H9 (cell line): Measurements from ENCODE around the gene MACC1. TPM values are rescaled to one million over a fixed set of nuclear protein-coding genes. Genes with fewer than 3 reads are reported as not detected.

ENCODE experiments used
- DNase-seq: peaks from one replicate; pipeline ENCODE4 v3.0.0-alpha.2; 2017
- H2AFZ ChIP-seq: one replicate; pipeline ENCODE4 v1.6.1; 2013; ENCODE audit warnings: mild to moderate bottlenecking, low read length, control low read depth, moderate library complexity
- H2AK5ac ChIP-seq: 2 replicates; pipeline ENCODE4 v1.6.1; 2013; ENCODE audit warnings: low read length, control low read depth, mixed read lengths; ENCODE audit not compliant: insufficient read length
- H2BK120ac ChIP-seq: one replicate; pipeline ENCODE4 v1.6.1; 2013; ENCODE audit warnings: low read depth, mild to moderate bottlenecking, low read length, control low read depth, inconsistent platforms; ENCODE audit not compliant: poor library complexity, severe bottlenecking
- H2BK12ac ChIP-seq: 2 replicates; pipeline ENCODE4 v1.6.1; 2013; ENCODE audit warnings: low read length, control low read depth, mixed read lengths, low read depth; ENCODE audit not compliant: insufficient read length
- H2BK15ac ChIP-seq: 2 replicates; pipeline ENCODE4 v1.6.1; 2013; ENCODE audit warnings: low read depth, low read length, control low read depth
- H2BK20ac ChIP-seq: one replicate; pipeline ENCODE4 v1.6.1; 2013; ENCODE audit warnings: low read depth, mild to moderate bottlenecking, low read length, control low read depth, inconsistent platforms; ENCODE audit not compliant: poor library complexity, severe bottlenecking
- H2BK5ac ChIP-seq: 2 replicates; pipeline ENCODE4 v1.6.1; 2013; ENCODE audit warnings: low read length, control low read depth, mixed read lengths; ENCODE audit not compliant: insufficient read length
- H3K14ac ChIP-seq: 2 replicates; pipeline ENCODE4 v1.6.1; 2013; ENCODE audit warnings: low read length, control low read depth; ENCODE audit not compliant: insufficient read depth
- H3K18ac ChIP-seq: 2 replicates; pipeline ENCODE4 v1.6.1; 2013; ENCODE audit warnings: low read depth, mild to moderate bottlenecking, mixed read lengths, low read length, control low read depth; ENCODE audit not compliant: insufficient read length
- H3K23ac ChIP-seq: 2 replicates; pipeline ENCODE4 v1.6.1; 2013; ENCODE audit warnings: low read length, control low read depth, mixed read lengths, low read depth; ENCODE audit not compliant: insufficient read length
- H3K23me2 ChIP-seq: 2 replicates; pipeline ENCODE4 v1.6.1; 2013; ENCODE audit warnings: low read depth, mild to moderate bottlenecking, mixed read lengths, low read length, control low read depth; ENCODE audit not compliant: insufficient read length, poor library complexity, severe bottlenecking
- H3K27ac ChIP-seq: 2 replicates; pipeline ENCODE4 v1.5.1; 2013; ENCODE audit warnings: low read length, control low read depth, mixed read lengths, low read depth; ENCODE audit not compliant: insufficient read length
- H3K27me3 ChIP-seq: 2 replicates; pipeline ENCODE4 v1.6.1; 2013; ENCODE audit warnings: low read length, control low read depth, inconsistent platforms; ENCODE audit not compliant: insufficient read depth
- H3K4ac ChIP-seq: 2 replicates; pipeline ENCODE4 v1.6.1; 2013; ENCODE audit warnings: low read depth, mild to moderate bottlenecking, control low read depth, inconsistent platforms, low read length, moderate library complexity
- H3K4me1 ChIP-seq: 2 replicates; pipeline ENCODE4 v1.6.1; 2013; ENCODE audit warnings: low read length, control low read depth, inconsistent platforms; ENCODE audit not compliant: insufficient read depth
- H3K4me2 ChIP-seq: 2 replicates; pipeline ENCODE4 v1.6.1; 2013; ENCODE audit warnings: low read length, control low read depth, mixed read lengths; ENCODE audit not compliant: insufficient read length, insufficient read depth
- H3K56ac ChIP-seq: 2 replicates; pipeline ENCODE4 v1.6.1; 2013; ENCODE audit warnings: low read depth, mild to moderate bottlenecking, mixed read lengths, low read length, control low read depth; ENCODE audit not compliant: insufficient read length
- H3K79me1 ChIP-seq: 2 replicates; pipeline ENCODE4 v1.6.1; 2013; ENCODE audit warnings: low read depth, mild to moderate bottlenecking, moderate library complexity, low read length, control low read depth, inconsistent platforms; ENCODE audit not compliant: insufficient read depth, poor library complexity, severe bottlenecking
- H3K79me2 ChIP-seq: 2 replicates; pipeline ENCODE4 v1.6.1; 2013; ENCODE audit warnings: low read length, control low read depth, inconsistent platforms; ENCODE audit not compliant: insufficient read depth
- H3K9ac ChIP-seq: 2 replicates; pipeline ENCODE4 v1.6.1; 2013; ENCODE audit warnings: low read length, control low read depth, mixed read lengths; ENCODE audit not compliant: insufficient read length; ENCODE audit errors: extremely low read depth
- H3K9me3 ChIP-seq: one replicate; pipeline ENCODE4 v1.6.1; 2013; ENCODE audit warnings: low read depth, low read length, inconsistent platforms; ENCODE audit not compliant: control insufficient read depth
- H3T11ph ChIP-seq: one replicate; pipeline ENCODE4 v1.6.1; 2013; ENCODE audit warnings: mild to moderate bottlenecking, low read length, control low read depth, inconsistent platforms
- H4K20me1 ChIP-seq: one replicate; pipeline ENCODE4 v1.6.1; 2013; ENCODE audit not compliant: control insufficient read depth, insufficient read length, insufficient read depth
- H4K5ac ChIP-seq: 2 replicates; pipeline ENCODE4 v1.6.1; 2013; ENCODE audit warnings: low read depth, mild to moderate bottlenecking, mixed read lengths, low read length, control low read depth; ENCODE audit not compliant: insufficient read length
- H4K8ac ChIP-seq: replicated peaks from 2 replicates; pipeline ENCODE4 v1.6.1; 2013; ENCODE audit warnings: low read length, control low read depth, mixed read lengths, low read depth; ENCODE audit not compliant: insufficient read length
- H4K91ac ChIP-seq: 2 replicates; pipeline ENCODE4 v1.6.1; 2013; ENCODE audit warnings: low read depth, mild to moderate bottlenecking, moderate library complexity, mixed read lengths, low read length, control low read depth; ENCODE audit not compliant: insufficient read length
- H3K27ac Mint-ChIP-seq, 3 experiments: 2 replicates in 2 of 3; 3 replicates in 1 of 3; pipeline ENCODE4 v1.8.0; 2020 to 2021; ENCODE audit warnings: mixed read lengths in 3 of 3, mild to moderate bottlenecking in 1 of 3, moderate library complexity in 1 of 3
- H3K27me3 Mint-ChIP-seq: 2 replicates; pipeline ENCODE4 v1.8.0; 2021; ENCODE audit warnings: low read depth, mild to moderate bottlenecking, moderate library complexity, mixed read lengths
- H3K36me3 Mint-ChIP-seq, 3 experiments: 2 replicates in 2 of 3; 3 replicates in 1 of 3; pipeline ENCODE4 v1.8.0; 2020 to 2021; ENCODE audit warnings: low read depth in 3 of 3, mixed read lengths in 3 of 3; ENCODE audit not compliant: insufficient read depth in 1 of 3
- H3K4me1 Mint-ChIP-seq, 2 experiments: 2 replicates each; pipeline ENCODE4 v1.8.0; 2020; ENCODE audit warnings: mixed read lengths in 2 of 2
- H3K4me3 Mint-ChIP-seq, 2 experiments: 2 replicates in 1 of 2; 3 replicates in 1 of 2; pipeline ENCODE4 v1.8.0; 2020 to 2021; ENCODE audit warnings: mild to moderate bottlenecking in 2 of 2, mixed read lengths in 2 of 2, moderate library complexity in 1 of 2
- H3K9me3 Mint-ChIP-seq, 2 experiments: 2 replicates in 1 of 2; 3 replicates in 1 of 2; pipeline ENCODE4 v1.8.0; 2020; ENCODE audit warnings: mild to moderate bottlenecking in 2 of 2, mixed read lengths in 2 of 2, moderate library complexity in 1 of 2
- CTCF ChIP-seq: fragments of 200-600 bp; sonication (generic); conservative IDR thresholded peaks from 3 replicates; pipeline ENCODE4 v1.8.0; 2021; ENCODE audit warnings: antibody characterized with exemption, mild to moderate bottlenecking
- WGBS: extraction: QIAGEN DNeasy Blood & Tissue Kit; methylation state at CpG from one replicate; pipeline ENCODE4 v1.1.7; 2013; ENCODE audit warnings: missing lambda C conversion rate, low lambda C conversion rate, mixed read lengths; ENCODE audit not compliant: insufficient read length; ENCODE audit errors: extremely low coverage; 5-methylcytosine and 5-hydroxymethylcytosine counted together
- total RNA-seq: library from RNA; stranded (reverse); gene quantifications from 2 replicates; pipeline ENCODE4 v1.2.1, GENCODE V29; 2021

MACC1 gene
- total RNA-seq, 1 experiment from 2014 or later: 11.0 TPM

- Histone ChIP-seq H3K23ac (no peak overlapping the region), H3K4me2 (no peak overlapping the region), H3K18ac (no peak overlapping the region), H3K23me2 (no peaks in the 10 kb centered on the region), H4K8ac (no peak overlapping the region), H3K79me2 (no peaks in the 10 kb centered on the region), H3K27ac (no peak overlapping the region), H2BK15ac (no peak overlapping the region), H2BK20ac (no peak overlapping the region), H3K9me3 (no peaks in the 10 kb centered on the region), H3K4ac (no peak overlapping the region), H2AFZ (no peak overlapping the region), H4K20me1 (no peaks in the 10 kb centered on the region), H2BK5ac (no peak overlapping the region), H2BK12ac (no peak overlapping the region), H2BK120ac (no peak overlapping the region), H2AK5ac (no peak overlapping the region), H3K56ac (no peak overlapping the region), H3T11ph (no peak overlapping the region), H4K5ac (no peak overlapping the region), H3K14ac (no peak overlapping the region), H4K91ac (no peak overlapping the region), H3K9ac (no peak overlapping the region), H3K79me1 (no peaks in the 10 kb centered on the region), H3K4me1 (no peaks in the 10 kb centered on the region; the same call in 1 of the 2 replicates), H3K27me3 (no peaks in the 10 kb centered on the region)
- no peak for DNase-seq
- no peak overlapping the region for H3K4me3 Mint-ChIP-seq
- no peaks in the 10 kb centered on the region for H3K27me3 Mint-ChIP-seq
- TF ChIP-seq CTCF: no peak
- WGBS: no CpG with 5 or more reads among the region's 4 CpGs
- no peak overlapping the region for H3K27ac Mint-ChIP-seq
- peaks cover 9 to 13% of the 10 kb centered on the region in 2 experiments for H3K4me1 Mint-ChIP-seq
- H3K9me3 Mint-ChIP-seq: no peaks in the 10 kb centered on the region
- no peaks in the 10 kb centered on the region for H3K36me3 Mint-ChIP-seq
These were observed 32.2 kb upstream of the MACC1 start for GRCh38 chr7:20249376-20249775.
